HG03139 (cell line): ENCODE results near the gene VAPA.

Experiments
- ATAC-seq: cut with Tn5 transposase; IDR thresholded peaks from one replicate; pipeline ENCODE4 v1.9.1; 2021; ENCODE audit not compliant: unreplicated experiment

Gene VAPA

DNA sequence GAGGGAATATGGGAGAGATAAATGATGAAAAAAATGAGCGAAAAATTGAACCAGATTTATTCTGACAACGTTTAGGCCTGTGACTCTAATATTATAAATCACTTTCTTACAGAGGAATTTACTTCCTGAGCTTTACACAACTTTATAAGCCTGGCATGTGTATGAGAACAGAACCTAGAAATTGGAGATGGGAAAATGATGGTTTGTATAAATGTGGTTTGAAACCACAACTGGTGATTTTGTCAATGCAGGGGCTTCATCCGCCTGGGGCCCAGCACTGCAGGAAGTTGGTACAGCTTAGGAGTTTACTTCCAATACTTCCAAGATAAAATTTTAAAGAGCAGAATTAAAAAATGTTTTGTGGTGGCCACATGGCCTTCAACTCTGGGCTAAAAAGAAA lies 82.3 kb downstream of the VAPA start:
- no peak for ATAC-seq

DNA sequence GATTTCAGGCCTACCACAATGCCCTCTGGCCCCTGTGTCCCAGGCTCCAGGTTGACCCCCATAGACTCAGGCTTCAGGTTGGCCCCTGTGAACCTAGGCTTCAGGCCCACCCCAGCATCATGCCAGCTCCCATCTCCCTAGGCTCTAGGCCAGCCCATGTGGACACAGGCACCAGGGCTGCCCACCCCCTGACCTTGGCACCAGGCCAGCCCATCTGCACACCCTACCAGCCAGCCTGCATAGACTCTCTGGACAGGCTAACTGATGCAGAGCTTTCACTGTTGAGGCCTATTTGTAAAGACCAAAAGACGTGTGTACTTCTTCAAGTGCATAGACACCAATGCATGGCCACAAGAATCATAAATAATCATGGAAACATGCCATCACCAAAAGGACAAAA lies 83.9 kb downstream of the VAPA start:
- ATAC-seq = no peak

DNA sequence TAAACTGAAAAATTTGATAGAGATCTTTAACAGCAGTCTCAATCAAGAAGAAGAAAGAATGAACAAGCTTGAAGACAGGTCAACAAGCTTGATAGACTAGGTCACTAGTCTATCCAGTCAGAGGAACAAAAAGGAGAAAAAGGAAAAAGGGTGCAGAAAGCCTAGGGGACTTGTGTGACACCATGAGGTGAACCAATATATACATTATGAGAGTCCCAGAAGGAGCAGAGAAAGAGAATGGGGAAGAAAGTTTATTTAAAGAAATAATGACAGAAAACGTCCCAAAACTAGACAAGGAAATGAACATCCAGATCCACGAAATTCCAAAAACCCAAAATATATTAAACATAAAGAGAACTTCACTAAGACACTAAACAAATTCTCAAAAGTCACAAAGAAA lies 84.5 kb downstream of the VAPA start:
- no peak for ATAC-seq

GRCh38 chr18:10002280-10002679 lies 88.5 kb downstream of the VAPA start:
- no peak for ATAC-seq

DNA sequence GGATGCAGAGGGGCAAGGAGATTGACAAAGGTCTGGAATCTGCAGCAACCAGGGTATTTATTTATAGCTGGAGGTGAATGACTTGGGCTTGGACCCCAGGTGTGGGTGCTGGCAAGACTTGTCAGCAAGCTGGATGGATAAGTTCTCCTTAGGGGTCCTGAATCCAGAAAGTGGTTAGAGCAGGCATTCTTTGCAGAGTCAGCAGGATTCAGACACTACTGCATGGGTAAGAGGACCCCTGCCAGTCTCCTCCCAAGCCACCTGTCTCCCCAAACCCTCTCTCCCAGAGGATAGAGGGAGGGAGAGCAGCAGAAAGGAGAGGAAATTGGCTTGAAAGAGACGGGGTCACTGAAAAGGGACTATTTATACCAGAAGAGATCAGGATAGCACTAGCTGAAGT lies 89.5 kb downstream of the VAPA start:
- no peak for ATAC-seq

GRCh38 chr18:10003866-10004265 lies 90.0 kb downstream of the VAPA start:
- ATAC-seq = no peak

DNA sequence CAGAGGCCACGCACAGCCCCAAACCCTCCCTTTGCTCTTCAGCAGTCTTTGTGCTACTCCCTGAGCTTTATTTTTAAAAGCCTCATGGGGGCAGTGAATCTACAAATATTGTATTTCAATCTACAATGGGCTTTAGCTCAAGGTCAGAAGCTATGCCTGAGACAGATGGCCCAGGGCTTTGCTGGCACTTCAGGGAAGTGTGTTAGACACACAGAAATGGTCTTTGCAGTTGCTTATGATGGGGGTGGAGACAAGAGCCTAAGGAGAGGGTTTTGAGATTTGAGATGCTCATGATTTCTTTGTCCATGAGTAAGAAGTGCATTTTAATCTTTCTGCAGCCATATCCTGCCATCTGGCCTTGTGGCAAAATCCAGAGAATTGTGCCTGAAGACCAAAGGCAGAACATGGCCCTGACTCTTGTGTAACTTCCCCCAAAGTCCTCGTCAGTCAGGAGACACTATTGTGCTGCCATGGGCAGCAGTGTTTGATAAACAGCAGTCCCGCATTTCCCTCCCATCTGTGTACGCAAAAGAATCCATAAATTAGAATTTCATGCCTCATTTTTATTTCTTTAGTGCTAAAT lies 92.6 kb downstream of the VAPA start:
- no peak for ATAC-seq

DNA sequence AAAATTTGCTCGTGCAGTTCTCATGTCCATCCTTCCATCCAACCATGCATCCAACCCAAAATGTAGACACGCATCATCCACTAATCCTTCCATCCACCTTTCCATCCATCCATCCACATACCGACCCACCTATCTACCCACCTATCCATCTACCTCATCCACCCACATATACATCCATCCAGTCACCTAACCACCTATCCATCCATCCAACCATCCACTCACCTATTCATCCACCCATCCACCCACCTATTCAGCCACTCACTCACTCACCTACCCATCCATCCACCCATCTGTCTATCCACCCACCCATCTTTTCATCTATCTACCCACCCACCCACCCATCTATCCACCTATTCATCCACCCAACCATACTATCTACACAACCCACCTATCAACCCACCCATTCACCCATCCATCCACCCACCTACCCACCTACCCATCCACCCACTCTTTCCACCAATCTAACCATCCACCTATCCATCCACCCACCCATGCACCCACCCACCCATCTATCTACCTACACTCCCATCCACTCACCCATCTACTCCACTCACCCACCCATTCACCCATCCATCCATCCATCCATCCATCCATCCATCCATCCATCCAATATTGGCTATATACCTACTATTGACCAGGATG lies 94.3 kb downstream of the VAPA start:
- no peak for ATAC-seq
